ENCODE results near the gene CYP4F3. TPM values are rescaled to one million over a fixed set of nuclear protein-coding genes. Genes with fewer than 3 reads are reported as not detected.
"Not testable (repeated sequence)": the region's sequence is repeated elsewhere in the genome, so short reads cannot be mapped to it uniquely, and the experiment has no call there.

Gene CYP4F3
- polyA plus RNA-seq, 3 donors = 0.15 to 0.51 (median 0.18) TPM

DNA sequence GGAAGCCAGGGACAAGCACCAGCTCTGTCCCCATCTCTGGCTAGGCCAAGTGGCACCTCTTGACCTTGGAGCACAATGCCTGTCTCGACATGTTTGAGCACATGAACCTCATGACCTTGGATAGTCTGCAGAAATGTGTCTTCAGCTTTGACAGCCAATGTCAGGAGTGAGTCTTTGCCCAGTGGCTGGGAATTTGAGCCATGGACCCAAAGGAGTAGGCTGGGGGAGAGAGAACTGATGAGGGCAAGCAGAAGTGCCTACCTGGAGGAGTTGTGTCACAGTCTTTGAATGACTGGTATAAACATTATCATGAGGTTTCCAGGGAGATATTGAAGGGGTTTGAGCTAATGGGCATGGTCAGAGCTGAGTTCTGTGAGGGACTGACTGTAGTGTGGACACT lies 25.5 kb downstream of the CYP4F3 start:
- no peak for DNase-seq (ENCODE audit: low read depth in 3 of 3, low spot score in 2 of 3)

GRCh38 chr19:15666883-15667282 lies 26.2 kb downstream of the CYP4F3 start:
- no peak for DNase-seq (ENCODE audit: low read depth in 3 of 3, low spot score in 2 of 3)

GRCh38 chr19:15669440-15669839 lies 28.7 kb downstream of the CYP4F3 start:
- no peak for DNase-seq (ENCODE audit: low read depth in 3 of 3, low spot score in 2 of 3)

DNA sequence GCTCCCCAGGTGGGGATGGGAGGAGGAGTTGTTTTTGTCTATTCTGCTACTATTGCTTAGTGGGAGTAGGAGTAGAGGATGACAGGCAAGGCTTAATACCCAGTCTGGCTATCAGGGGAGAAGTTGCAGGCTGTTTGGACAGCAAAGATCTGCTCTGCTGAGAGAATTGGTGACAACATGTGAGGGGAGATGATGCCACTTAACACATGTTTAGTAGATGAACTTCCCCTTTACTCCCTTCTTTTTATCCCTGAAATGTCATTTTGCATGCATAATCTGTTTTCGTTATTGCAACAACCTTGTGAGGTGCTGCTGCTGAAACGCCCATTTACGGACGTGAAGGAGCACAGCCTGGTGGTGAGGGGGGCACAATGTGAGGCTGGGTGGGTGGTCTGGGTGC lies 29.2 kb downstream of the CYP4F3 start:
- DNase-seq (ENCODE audit: low read depth in 3 of 3, low spot score in 2 of 3) = no peak

- no peak for DNase-seq (ENCODE audit: low read depth in 3 of 3, low spot score in 2 of 3)
Observed at GRCh38 chr19:15671237-15671821, 30.6 kb downstream of the CYP4F3 start.

DNA sequence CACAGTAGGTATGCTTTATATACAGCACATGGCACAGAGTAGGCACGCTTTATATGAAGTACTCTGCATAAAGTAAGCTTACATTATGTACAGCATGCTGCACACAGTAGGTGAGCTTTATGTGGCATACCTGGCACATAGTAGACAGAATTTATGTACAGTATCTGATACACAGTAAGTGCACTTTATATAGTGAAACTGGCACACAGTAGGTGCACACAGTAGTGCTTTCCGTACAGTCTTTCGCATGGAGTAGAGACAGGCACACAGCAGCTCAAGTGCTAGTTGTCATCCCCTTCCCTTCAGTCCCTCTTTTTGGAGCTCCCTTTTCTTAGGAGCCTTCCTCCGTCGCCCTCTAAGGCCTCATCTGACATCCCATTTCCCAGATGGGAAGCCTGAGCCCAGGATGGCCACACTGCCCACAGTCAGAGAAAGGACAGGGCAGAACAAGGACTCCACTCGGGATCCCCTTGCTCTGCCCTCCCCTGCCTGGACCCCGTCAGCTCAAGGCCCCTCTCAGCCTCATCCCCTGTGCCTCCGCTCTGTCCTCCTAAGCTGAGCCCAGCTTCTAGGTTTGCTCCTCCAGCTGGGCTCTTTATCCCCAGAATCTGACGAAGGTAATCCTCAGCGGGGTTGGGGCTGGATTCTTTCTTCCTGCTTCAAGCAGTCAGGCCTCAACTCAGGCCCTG lies 31.3 kb downstream of the CYP4F3 start:
- no peak for DNase-seq (ENCODE audit: low read depth in 3 of 3, low spot score in 2 of 3)

- DNase-seq (ENCODE audit: low read depth in 3 of 3, low spot score in 2 of 3) = no peak
Observed at GRCh38 chr19:15672580-15673175, 32.0 kb downstream of the CYP4F3 start, which contains the start of gene CYP4F12. TSS of gene CYP4F12 (plus strand) at chr19:15673087. CDS start at chr19:15673530, 443 bp downstream.

GRCh38 chr19:15673176-15673654 lies 32.5 kb downstream of the CYP4F3 start:
- DNase-seq (ENCODE audit: low read depth in 3 of 3, low spot score in 2 of 3) = no peak

- DNase-seq (ENCODE audit: low read depth in 3 of 3, low spot score in 2 of 3) = no peak
Observed at GRCh38 chr19:15675560-15675959, 34.9 kb downstream of the CYP4F3 start.

- no peak for DNase-seq (ENCODE audit: low read depth in 3 of 3, low spot score in 2 of 3)
Observed at GRCh38 chr19:15679089-15679488, 38.4 kb downstream of the CYP4F3 start.

- DNase-seq (ENCODE audit: low read depth in 3 of 3, low spot score in 2 of 3) = not testable (repeated sequence)
Observed at GRCh38 chr19:15679865-15680264, 39.2 kb downstream of the CYP4F3 start.

DNA sequence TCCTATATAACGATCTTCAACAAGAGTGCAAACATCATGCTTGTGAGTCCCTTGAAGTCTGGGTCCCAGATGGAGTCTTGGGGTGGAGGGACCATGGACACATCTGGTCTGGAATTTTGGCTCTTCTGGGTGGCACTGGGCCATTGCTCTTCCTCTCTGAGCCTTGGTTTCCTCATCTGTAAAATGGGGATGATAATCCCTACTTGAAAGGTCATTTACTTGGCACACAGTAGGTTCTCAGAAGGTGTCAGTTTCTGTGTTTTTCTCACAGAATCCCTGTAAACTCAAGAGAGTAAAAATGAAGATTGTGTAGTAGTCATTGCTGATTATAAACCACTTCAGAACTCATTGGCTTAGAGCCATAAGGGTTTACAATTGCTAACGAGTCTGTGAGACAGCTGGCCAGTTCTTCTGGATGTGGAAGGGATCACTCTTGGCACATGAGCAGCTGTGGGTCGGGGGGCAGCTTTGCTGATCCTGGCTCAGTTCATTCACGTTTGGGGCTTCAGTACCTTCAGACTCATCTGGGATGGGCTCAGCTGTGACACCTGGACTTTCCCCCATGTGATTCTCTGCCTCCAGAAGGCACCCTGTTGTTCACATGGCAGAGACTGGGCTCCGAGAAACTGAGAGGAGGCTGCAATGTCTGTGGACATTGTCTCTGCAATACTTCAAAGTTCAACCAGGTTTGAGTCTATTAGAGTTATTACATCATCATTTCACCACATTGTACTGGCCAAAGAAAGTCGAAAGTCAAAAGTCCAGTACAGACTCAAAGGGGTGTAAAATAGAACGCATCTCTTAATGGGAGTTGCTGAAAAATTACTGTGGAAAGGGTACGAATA lies 40.0 kb downstream of the CYP4F3 start:
- no peak for DNase-seq (ENCODE audit: low read depth in 3 of 3, low spot score in 2 of 3)

DNA sequence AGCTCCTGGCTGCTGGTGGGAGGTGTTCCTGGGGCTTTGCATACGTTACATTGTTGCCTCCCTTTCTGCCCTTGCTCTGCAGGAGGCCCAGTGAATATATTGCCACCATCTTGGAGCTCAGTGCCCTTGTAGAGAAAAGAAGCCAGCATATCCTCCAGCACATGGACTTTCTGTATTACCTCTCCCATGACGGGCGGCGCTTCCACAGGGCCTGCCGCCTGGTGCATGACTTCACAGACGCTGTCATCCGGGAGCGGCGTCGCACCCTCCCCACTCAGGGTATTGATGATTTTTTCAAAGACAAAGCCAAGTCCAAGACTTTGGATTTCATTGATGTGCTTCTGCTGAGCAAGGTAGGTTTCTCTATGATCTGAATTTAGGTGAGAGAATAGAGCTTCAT lies 42.7 kb downstream of the CYP4F3 start:
- no peak for DNase-seq (ENCODE audit: low read depth in 3 of 3, low spot score in 2 of 3)

GRCh38 chr19:15684828-15685227 lies 44.1 kb downstream of the CYP4F3 start:
- no peak for DNase-seq (ENCODE audit: low read depth in 3 of 3, low spot score in 2 of 3)

DNA sequence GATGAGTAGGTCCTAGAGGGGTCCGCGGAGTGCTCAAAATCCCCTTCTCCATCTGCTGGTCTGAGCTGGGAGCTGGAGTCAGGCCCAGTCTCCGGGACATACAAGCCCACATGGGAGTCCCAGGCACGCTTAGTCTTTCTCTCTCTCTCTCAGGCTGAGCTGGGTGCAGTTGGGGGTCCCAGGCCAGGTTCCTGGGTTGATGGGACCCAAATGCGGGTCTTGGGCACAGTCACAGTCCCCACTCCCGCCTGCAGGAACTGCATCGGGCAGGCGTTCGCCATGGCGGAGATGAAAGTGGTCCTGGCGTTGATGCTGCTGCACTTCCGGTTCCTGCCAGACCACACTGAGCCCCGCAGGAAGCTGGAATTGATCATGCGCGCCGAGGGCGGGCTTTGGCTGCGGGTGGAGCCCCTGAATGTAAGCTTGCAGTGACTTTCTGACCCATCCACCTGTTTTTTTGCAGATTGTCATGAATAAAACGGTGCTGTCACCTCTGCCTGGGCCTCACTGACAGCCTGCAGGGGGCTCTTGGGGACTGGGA lies 56.0 kb downstream of the CYP4F3 start:
- no peak for DNase-seq (ENCODE audit: low read depth in 3 of 3, low spot score in 2 of 3)

DNA sequence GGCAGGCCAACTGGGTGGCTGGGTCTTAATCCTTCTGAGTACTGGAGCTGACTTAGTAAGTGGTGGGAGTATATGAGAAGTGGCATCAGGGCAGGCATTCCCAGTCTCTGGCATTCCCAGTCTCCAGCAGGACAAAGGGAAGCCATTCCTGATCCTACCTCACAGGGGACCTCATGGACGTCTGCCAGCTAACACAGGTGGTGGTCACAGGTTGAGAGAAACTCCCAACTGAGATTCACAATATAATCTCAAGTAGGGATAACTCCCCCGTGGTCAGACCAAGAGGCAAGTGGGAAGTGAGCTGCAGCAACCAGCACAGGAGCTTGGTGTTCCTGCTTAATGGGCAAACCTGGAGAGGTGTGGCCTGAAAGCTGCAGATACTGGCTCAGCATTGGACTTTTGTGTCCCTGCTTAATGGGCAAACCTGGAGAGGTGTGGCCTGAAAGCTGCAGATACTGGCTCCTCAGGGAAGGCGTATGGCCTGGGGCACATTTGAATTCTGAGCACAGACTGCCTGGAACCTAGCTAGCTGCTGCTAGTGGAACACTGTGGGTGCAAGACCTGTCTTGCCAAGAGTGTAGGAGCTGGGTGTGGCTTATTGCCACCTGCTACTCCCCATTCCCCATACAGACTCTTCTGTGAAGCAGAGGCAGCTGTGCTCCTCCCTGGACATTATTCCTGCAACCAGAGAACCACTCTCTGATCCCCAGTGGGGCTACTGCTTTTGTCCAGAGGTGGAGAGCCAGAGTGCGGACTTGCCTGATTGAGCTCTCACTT lies 61.2 kb downstream of the CYP4F3 start:
- DNase-seq (ENCODE audit: low read depth in 3 of 3, low spot score in 2 of 3) = no peak

GRCh38 chr19:15702534-15702930 lies 61.8 kb downstream of the CYP4F3 start:
- DNase-seq (ENCODE audit: low read depth in 3 of 3, low spot score in 2 of 3) = peak in 1 of 3 donors; percentile 12
